B cell (primary cell): ENCODE data around the gene NSD1. TPM values are rescaled to one million over a fixed set of nuclear protein-coding genes. Genes with fewer than 3 reads are reported as not detected.

ENCODE experiments used
- ATAC-seq: fragments of 200-7000 bp; cut with Tn5 transposase; one replicate; pipeline ENCODE4 v1.10.0; 2021; ENCODE audit warnings: low read depth, mild to moderate bottlenecking, moderate number of reproducible peaks, moderate library complexity
- CTCF ChIA-PET: fragments of 350-600 bp; sonication (Branson Sonifier 250); formaldehyde crosslinking; loops from one replicate; lab custom pipeline; 2021; ENCODE audit warnings: antibody characterized with exemption, inconsistent platforms; lab: Charles Lee
- POLR2A ChIA-PET: fragments of 350-600 bp; sonication (Branson Sonifier 250); formaldehyde crosslinking; loops from one replicate; lab custom pipeline; 2021; ENCODE audit warnings: antibody characterized with exemption; lab: Charles Lee
- DNase-seq: peaks from one replicate; pipeline ENCODE4 v3.0.0; 2013
- H2AFZ ChIP-seq: 2 replicates; pipeline ENCODE4 v1.6.1; 2012; ENCODE audit warnings: mild to moderate bottlenecking, low read depth, low read length; ENCODE audit not compliant: insufficient read depth, poor library complexity, severe bottlenecking
- H3K27ac ChIP-seq, 2 donors: 1 replicate in 1 of 2; 2 replicates in 1 of 2; pipeline ENCODE4 v1.5.1; 2012 to 2013; ENCODE audit warnings: low read length in 2 of 2, mild to moderate bottlenecking in 2 of 2, moderate library complexity in 1 of 2
- H3K27me3 ChIP-seq, 4 experiments: fragments of 200-600 bp in 1 of 4; sonication (generic) in 1 of 4; replicated peaks in 1 of 4; 1 replicate in 2 of 4; 2 replicates in 2 of 4; pipeline versions ENCODE4 v1.6.1 to v1.7.0; 2013 to 2016; ENCODE audit warnings: low read length in 3 of 4, mild to moderate bottlenecking in 2 of 4, mixed read lengths in 1 of 4, moderate library complexity in 1 of 4; ENCODE audit not compliant: insufficient read depth in 4 of 4, control insufficient read depth in 3 of 4; ENCODE audit errors: control extremely low read depth in 1 of 4
- H3K36me3 ChIP-seq, 2 experiments: replicated peaks in 1 of 2; 1 replicate in 1 of 2; 2 replicates in 1 of 2; pipeline versions ENCODE4 v1.6.1 to v1.7.1; 2013; ENCODE audit warnings: low read length in 1 of 2; ENCODE audit not compliant: insufficient read depth in 2 of 2, control insufficient read depth in 1 of 2; ENCODE audit errors: control extremely low read depth in 1 of 2, extremely low read depth in 1 of 2
- H3K4me1 ChIP-seq, 2 donors: fragments of 200-600 bp in 1 of 2; sonication (generic) in 1 of 2; 1 replicate in 1 of 2; 2 replicates in 1 of 2; pipeline versions ENCODE4 v1.5.1 to v1.6.1; 2013 to 2017; ENCODE audit warnings: low read length in 2 of 2; ENCODE audit not compliant: control insufficient read depth in 2 of 2, insufficient read depth in 2 of 2
- H3K4me2 ChIP-seq: replicated peaks from 2 replicates; pipeline ENCODE3; 2012; ENCODE audit warnings: mild to moderate bottlenecking, low read depth, low read length; ENCODE audit not compliant: poor library complexity, severe bottlenecking
- H3K4me3 ChIP-seq, 5 experiments: fragments of 200-600 bp in 1 of 5; sonication (generic) in 1 of 5; 1 replicate in 3 of 5; 2 replicates in 2 of 5; pipeline versions ENCODE4 v1.5.1 to v1.7.0; 2011 to 2016; ENCODE audit warnings: low read length in 4 of 5, mild to moderate bottlenecking in 4 of 5, low read depth in 2 of 5, control low read depth in 1 of 5, moderate library complexity in 1 of 5; ENCODE audit not compliant: insufficient read depth in 1 of 5; ENCODE audit errors: control extremely low read depth in 1 of 5, extremely low read depth in 1 of 5
- H3K79me2 ChIP-seq: fragments of 200-600 bp; sonication (generic); one replicate; pipeline ENCODE4 v1.6.0; 2016; ENCODE audit warnings: low read length; ENCODE audit not compliant: control insufficient read depth, insufficient read depth
- H3K9ac ChIP-seq: fragments of 200-600 bp; sonication (generic); 2 replicates; pipeline ENCODE4 v1.6.1; 2017; ENCODE audit warnings: mild to moderate bottlenecking, low read length, moderate library complexity
- H3K9me3 ChIP-seq, 3 donors: one replicate each; pipeline versions ENCODE4 v1.6.1 to v1.7.1; 2013; ENCODE audit warnings: low read length in 2 of 3; ENCODE audit not compliant: control insufficient read depth in 2 of 3, insufficient read depth in 1 of 3; ENCODE audit errors: control extremely low read depth in 1 of 3
- H4K20me1 ChIP-seq: 2 replicates; pipeline ENCODE4 v1.6.0; 2012; ENCODE audit warnings: mild to moderate bottlenecking, low read length; ENCODE audit not compliant: insufficient read depth, control insufficient read depth, poor library complexity, severe bottlenecking
- H3K27ac Mint-ChIP-seq: one replicate; pipeline ENCODE4 v1.8.0; 2021; ENCODE audit warnings: mixed read lengths
- H3K27me3 Mint-ChIP-seq: one replicate; pipeline ENCODE4 v1.8.0; 2021; ENCODE audit warnings: mixed read lengths
- H3K4me1 Mint-ChIP-seq: one replicate; pipeline ENCODE4 v1.8.0; 2021; ENCODE audit warnings: mixed read lengths
- H3K4me3 Mint-ChIP-seq: one replicate; pipeline ENCODE4 v1.8.0; 2021; ENCODE audit warnings: mixed read lengths
- H3K9me3 Mint-ChIP-seq: one replicate; pipeline ENCODE4 v1.8.0; 2022; ENCODE audit warnings: mixed read lengths; ENCODE audit not compliant: insufficient read depth
- CTCF ChIP-seq: fragments of 200-600 bp; IDR thresholded peaks from one replicate; pipeline ENCODE4 v1.8.0; 2022; ENCODE audit warnings: antibody characterized with exemption, mild to moderate bottlenecking
- EZH2 ChIP-seq: IDR thresholded peaks from 2 replicates; pipeline ENCODE4 v1.6.1; 2012; ENCODE audit warnings: borderline replicate concordance, low read depth, mild to moderate bottlenecking, moderate library complexity, low read length; ENCODE audit not compliant: insufficient read depth, poor library complexity, severe bottlenecking
- WGBS: methylation state at CpG from one replicate; pipeline ENCODE4 v1.1.5; 2013; ENCODE audit warnings: missing lambda C conversion rate; ENCODE audit not compliant: insufficient coverage; 5-methylcytosine and 5-hydroxymethylcytosine counted together
- intact Hi-C: fragments of 100-400 bp; cut with micrococcal nuclease; formaldehyde crosslinking; loops from one replicate; pipeline ENCODE4 v1.10.0; 2022
- polyA plus RNA-seq: library from polyadenylated mRNA; depleted of rRNA; stranded (reverse); fragments of >200 nt; gene quantifications from 2 replicates; pipeline ENCODE4 v1.2.3, GENCODE V29; 2012
- total RNA-seq, 2 donors: library from RNA; stranded (reverse); fragments of 120-200 nt in 1 of 2; gene quantifications; 1 replicate in 1 of 2; 2 replicates in 1 of 2; pipeline versions ENCODE4 v1.2.3 to v1.2.4, GENCODE V29; 2013 to 2022

NSD1 gene
- total and polyA plus RNA-seq, 2 donors (not counting 1 experiment from before 2014, with no cell fraction given): 10.8 to 145 TPM

DNA sequence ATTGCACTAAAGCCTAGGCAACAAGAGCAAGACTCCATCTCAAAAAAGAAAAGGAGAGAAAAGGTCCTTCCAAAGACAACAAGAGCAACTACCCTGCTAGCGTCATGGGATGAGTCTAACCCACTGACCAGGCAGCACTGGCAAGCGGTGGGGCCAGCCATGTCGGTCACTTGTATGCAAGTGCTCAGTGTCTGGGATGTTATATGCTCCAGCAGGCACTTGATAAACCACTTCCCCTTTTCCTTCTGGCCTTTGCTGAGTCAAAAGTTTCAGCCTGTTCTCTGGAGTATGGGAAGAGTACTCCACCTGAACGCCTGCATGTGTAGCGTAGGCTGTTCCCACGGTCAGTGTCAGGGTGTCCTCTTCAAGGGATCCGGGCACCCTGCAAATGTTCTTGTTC, 187.3 kb downstream of the NSD1 start:
- peaks cover 23% of the 10 kb centered on the region for H4K20me1 ChIP-seq
- H2AFZ ChIP-seq: no peak overlapping the region
- TF ChIP-seq EZH2 (no peak), CTCF (no peak)
- peaks cover 6 to 12% of the 10 kb centered on the region in 2 donors for H3K4me1 ChIP-seq
- no CpG with 5 or more reads among the region's 7 CpGs for WGBS
- H3K4me1 Mint-ChIP-seq: peaks cover 23% of the 10 kb centered on the region
- H3K9me3 ChIP-seq: no peaks in the 10 kb centered on the region
- no peak overlapping the region for H3K4me3 Mint-ChIP-seq
- H3K79me2 ChIP-seq: peaks cover 13% of the 10 kb centered on the region
- peaks cover 0 to 3% of the 10 kb centered on the region in 2 experiments for H3K36me3 ChIP-seq
- no peaks in the 10 kb centered on the region for H3K27me3 ChIP-seq
- intact Hi-C loops: no loop called here
- no peaks in the 10 kb centered on the region for H3K9me3 Mint-ChIP-seq
- POLR2A ChIA-PET: interaction anchor here (0.7 to 1.1 kb wide), 2 partner anchors 31 to 231 kb away, joined by 3 to 15 read pairs; partner anchors contain the start of gene LMAN2
- DNase-seq (peak; percentile 55), ATAC-seq (peak; percentile 14)
- no peaks in the 10 kb centered on the region for H3K27me3 Mint-ChIP-seq
- peak overlapping the region; percentile 34 for H3K4me2 ChIP-seq
- H3K27ac ChIP-seq: no peak overlapping the region
- peak overlapping the region; percentile 7 for H3K27ac Mint-ChIP-seq
- H3K4me3 ChIP-seq: no peak overlapping the region
- CTCF ChIA-PET: interaction anchor here (1.2 to 1.6 kb wide), 3 partner anchors 10 to 83 kb away, joined by 3 to 4 read pairs (median 3); no protein-coding TSS in a partner anchor
- H3K9ac ChIP-seq: no peak overlapping the region

DNA sequence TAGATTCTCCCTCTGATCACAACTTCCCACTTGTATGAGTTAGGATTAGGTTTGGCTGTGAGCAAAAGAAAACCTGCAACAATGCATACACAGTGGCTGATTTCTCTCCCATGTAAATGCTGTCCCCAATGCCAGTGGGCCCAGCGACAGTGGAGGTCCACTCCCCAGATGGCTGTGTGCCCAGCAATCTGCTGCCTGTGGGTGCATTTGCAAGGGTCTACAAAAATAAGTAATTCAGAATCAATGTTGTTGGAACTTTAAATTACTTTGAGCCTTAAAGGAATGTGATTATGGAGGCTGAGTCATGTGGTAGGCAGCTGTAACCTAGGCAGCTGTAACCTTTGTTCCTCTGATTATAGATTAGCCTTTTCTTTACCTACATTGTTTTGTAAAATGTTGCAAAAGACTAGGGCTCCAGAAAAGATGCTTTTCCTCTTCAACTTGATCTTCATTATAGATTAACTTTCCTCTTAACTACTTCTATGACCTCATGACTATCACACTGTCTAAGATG, 192.4 kb downstream of the NSD1 start:
- no peak overlapping the region for H3K27ac ChIP-seq
- peaks cover 11% of the 10 kb centered on the region for H4K20me1 ChIP-seq
- peaks cover 5 to 6% of the 10 kb centered on the region in 2 donors for H3K4me1 ChIP-seq
- no peak overlapping the region for H3K4me2 ChIP-seq
- no peak overlapping the region for H3K27ac Mint-ChIP-seq
- H3K36me3 ChIP-seq: peaks cover 4 to 12% of the 10 kb centered on the region in 2 experiments
- CTCF ChIA-PET: no interaction called here
- POLR2A ChIA-PET: no interaction called here
- H3K4me3 ChIP-seq: no peak overlapping the region
- H3K4me1 Mint-ChIP-seq: peaks cover 12% of the 10 kb centered on the region
- H3K9me3 Mint-ChIP-seq: no peaks in the 10 kb centered on the region
- H3K79me2 ChIP-seq: peaks cover 9% of the 10 kb centered on the region
- H3K27me3 Mint-ChIP-seq: no peaks in the 10 kb centered on the region
- H2AFZ ChIP-seq: no peak overlapping the region
- DNase-seq (no peak), ATAC-seq (no peak)
- intact Hi-C loops: no loop called here
- no peaks in the 10 kb centered on the region for H3K27me3 ChIP-seq
- TF ChIP-seq CTCF (no peak), EZH2 (no peak)
- H3K9ac ChIP-seq: no peak overlapping the region
- H3K4me3 Mint-ChIP-seq: no peak overlapping the region
- 100% methylated on average over 1 of the region's 1 CpG for WGBS
- no peaks in the 10 kb centered on the region for H3K9me3 ChIP-seq
